ENCODE data around the gene NNMT. TPM values are rescaled to one million over a fixed set of nuclear protein-coding genes. Genes with fewer than 3 reads are reported as not detected.

NNMT gene
- polyA plus RNA-seq, 1 of the 3 experiments (the other 2 are of a cell fraction): 84.6 TPM

DNA sequence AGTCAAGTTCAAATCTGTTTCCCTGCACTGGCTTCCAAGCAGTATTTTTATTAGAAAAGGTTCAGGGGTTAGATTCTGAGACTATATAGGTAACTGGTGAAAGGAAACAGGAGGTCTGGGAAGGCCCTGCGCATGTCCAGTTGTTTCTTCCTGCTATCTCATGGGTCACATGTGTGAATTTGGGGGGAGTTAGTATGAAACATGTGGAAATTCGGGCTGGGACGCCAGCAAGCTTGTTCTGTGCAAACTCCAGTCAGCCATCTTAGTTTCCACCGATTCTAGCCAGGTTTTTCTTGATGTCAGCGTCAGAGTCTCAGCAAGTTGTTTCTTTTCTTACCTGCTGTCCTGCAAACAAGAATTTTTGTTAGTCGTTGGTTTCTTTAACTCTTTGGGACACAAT lies 46.8 kb downstream of the NNMT start:
- no peaks in the 10 kb centered on the region for H3K9me3 ChIP-seq
- ChIA-PET CTCF (no interaction called here), POLR2A (no interaction called here)
- no peaks in the 10 kb centered on the region for H4K20me1 ChIP-seq (ENCODE audit: insufficient read depth)
- H3F3A ChIP-seq (replicated peaks; ENCODE audit: insufficient read depth): no peaks in the 10 kb centered on the region
- WGBS (ENCODE audit: low lambda C conversion rate): 71% methylated on average over 6 of the region's 6 CpGs
- H3K36me3 ChIP-seq (replicated peaks in 1 of 2; ENCODE audit: control insufficient read depth in 1 of 2, insufficient read depth in 2 of 2, low read length in 1 of 2): no peaks in the 10 kb centered on the region
- H3K4me1 ChIP-seq (ENCODE audit: control insufficient read depth in 1 of 2, insufficient read depth in 2 of 2, low read depth in 1 of 2, low read length in 1 of 2): peaks cover 0 to 4% of the 10 kb centered on the region in 2 experiments; a peak in 1 of 4 replicates
- no peak overlapping the region for H3K4me2 ChIP-seq
- no peaks in the 10 kb centered on the region for H3K27me3 ChIP-seq (ENCODE audit: insufficient read depth)
- no peak overlapping the region for H3K27ac ChIP-seq (ENCODE audit: low read depth in 2 of 2, low read length in 1 of 2)
- no peak overlapping the region for H3K9ac ChIP-seq
- H3K4me3 ChIP-seq (ENCODE audit: low read depth in 2 of 2, low read length in 1 of 2): no peak overlapping the region
- no peak for TF ChIP-seq JUND (IDR thresholded peaks at IDR 0.05)
- TF ChIP-seq, protein P1, sequence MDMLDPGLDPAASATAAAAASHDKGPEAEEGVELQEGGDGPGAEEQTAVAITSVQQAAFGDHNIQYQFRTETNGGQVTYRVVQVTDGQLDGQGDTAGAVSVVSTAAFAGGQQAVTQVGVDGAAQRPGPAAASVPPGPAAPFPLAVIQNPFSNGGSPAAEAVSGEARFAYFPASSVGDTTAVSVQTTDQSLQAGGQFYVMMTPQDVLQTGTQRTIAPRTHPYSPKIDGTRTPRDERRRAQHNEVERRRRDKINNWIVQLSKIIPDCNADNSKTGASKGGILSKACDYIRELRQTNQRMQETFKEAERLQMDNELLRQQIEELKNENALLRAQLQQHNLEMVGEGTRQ (IDR thresholded peaks at IDR 0.05; ENCODE audit: borderline replicate concordance, low read depth, low read length): no peak
- no peak for TF ChIP-seq GATA2 (CRISPR knock-in tag; IDR thresholded peaks at IDR 0.05)
- no peak for TF ChIP-seq NFIC (IDR thresholded peaks at IDR 0.05; ENCODE audit: borderline replicate concordance)
- no peak for TF ChIP-seq YY1 (IDR thresholded peaks at IDR 0.05; ENCODE audit: low read depth)
- TF ChIP-seq, protein P2, sequence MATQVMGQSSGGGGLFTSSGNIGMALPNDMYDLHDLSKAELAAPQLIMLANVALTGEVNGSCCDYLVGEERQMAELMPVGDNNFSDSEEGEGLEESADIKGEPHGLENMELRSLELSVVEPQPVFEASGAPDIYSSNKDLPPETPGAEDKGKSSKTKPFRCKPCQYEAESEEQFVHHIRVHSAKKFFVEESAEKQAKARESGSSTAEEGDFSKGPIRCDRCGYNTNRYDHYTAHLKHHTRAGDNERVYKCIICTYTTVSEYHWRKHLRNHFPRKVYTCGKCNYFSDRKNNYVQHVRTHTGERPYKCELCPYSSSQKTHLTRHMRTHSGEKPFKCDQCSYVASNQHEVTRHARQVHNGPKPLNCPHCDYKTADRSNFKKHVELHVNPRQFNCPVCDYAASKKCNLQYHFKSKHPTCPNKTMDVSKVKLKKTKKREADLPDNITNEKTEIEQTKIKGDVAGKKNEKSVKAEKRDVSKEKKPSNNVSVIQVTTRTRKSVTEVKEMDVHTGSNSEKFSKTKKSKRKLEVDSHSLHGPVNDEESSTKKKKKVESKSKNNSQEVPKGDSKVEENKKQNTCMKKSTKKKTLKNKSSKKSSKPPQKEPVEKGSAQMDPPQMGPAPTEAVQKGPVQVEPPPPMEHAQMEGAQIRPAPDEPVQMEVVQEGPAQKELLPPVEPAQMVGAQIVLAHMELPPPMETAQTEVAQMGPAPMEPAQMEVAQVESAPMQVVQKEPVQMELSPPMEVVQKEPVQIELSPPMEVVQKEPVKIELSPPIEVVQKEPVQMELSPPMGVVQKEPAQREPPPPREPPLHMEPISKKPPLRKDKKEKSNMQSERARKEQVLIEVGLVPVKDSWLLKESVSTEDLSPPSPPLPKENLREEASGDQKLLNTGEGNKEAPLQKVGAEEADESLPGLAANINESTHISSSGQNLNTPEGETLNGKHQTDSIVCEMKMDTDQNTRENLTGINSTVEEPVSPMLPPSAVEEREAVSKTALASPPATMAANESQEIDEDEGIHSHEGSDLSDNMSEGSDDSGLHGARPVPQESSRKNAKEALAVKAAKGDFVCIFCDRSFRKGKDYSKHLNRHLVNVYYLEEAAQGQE (IDR thresholded peaks at IDR 0.05; ENCODE audit: low read depth, low read length): no peak
- TF ChIP-seq, protein P3, sequence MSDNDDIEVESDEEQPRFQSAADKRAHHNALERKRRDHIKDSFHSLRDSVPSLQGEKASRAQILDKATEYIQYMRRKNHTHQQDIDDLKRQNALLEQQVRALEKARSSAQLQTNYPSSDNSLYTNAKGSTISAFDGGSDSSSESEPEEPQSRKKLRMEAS (IDR thresholded peaks at IDR 0.05; ENCODE audit: low read depth): no peak
- TF ChIP-seq ELF1 (IDR thresholded peaks at IDR 0.05): no peak
- no peak for TF ChIP-seq GABPA (IDR thresholded peaks at IDR 0.05; ENCODE audit: low read depth)
- no peak for TF ChIP-seq TCF12 (IDR thresholded peaks at IDR 0.05)
- TF ChIP-seq EP300 (IDR thresholded peaks at IDR 0.05; ENCODE audit: borderline replicate concordance in 1 of 2, low read depth in 1 of 2, low read length in 1 of 2): no peak
- TF ChIP-seq, protein P4, sequence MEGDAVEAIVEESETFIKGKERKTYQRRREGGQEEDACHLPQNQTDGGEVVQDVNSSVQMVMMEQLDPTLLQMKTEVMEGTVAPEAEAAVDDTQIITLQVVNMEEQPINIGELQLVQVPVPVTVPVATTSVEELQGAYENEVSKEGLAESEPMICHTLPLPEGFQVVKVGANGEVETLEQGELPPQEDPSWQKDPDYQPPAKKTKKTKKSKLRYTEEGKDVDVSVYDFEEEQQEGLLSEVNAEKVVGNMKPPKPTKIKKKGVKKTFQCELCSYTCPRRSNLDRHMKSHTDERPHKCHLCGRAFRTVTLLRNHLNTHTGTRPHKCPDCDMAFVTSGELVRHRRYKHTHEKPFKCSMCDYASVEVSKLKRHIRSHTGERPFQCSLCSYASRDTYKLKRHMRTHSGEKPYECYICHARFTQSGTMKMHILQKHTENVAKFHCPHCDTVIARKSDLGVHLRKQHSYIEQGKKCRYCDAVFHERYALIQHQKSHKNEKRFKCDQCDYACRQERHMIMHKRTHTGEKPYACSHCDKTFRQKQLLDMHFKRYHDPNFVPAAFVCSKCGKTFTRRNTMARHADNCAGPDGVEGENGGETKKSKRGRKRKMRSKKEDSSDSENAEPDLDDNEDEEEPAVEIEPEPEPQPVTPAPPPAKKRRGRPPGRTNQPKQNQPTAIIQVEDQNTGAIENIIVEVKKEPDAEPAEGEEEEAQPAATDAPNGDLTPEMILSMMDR (IDR thresholded peaks at IDR 0.05): no peak
- TF ChIP-seq, protein P5, sequence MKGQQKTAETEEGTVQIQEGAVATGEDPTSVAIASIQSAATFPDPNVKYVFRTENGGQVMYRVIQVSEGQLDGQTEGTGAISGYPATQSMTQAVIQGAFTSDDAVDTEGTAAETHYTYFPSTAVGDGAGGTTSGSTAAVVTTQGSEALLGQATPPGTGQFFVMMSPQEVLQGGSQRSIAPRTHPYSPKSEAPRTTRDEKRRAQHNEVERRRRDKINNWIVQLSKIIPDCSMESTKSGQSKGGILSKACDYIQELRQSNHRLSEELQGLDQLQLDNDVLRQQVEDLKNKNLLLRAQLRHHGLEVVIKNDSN (IDR thresholded peaks at IDR 0.05; ENCODE audit: borderline replicate concordance, low read depth): no peak
- TF ChIP-seq SIN3A (IDR thresholded peaks at IDR 0.05; ENCODE audit: borderline replicate concordance, low read depth, low read length): no peak
- TF ChIP-seq TEAD4 (IDR thresholded peaks at IDR 0.05; ENCODE audit: borderline replicate concordance, insufficient read depth): no peak
- no peak for TF ChIP-seq FOXM1 (IDR thresholded peaks at IDR 0.05; ENCODE audit: low read depth)
- TF ChIP-seq, protein P6, sequence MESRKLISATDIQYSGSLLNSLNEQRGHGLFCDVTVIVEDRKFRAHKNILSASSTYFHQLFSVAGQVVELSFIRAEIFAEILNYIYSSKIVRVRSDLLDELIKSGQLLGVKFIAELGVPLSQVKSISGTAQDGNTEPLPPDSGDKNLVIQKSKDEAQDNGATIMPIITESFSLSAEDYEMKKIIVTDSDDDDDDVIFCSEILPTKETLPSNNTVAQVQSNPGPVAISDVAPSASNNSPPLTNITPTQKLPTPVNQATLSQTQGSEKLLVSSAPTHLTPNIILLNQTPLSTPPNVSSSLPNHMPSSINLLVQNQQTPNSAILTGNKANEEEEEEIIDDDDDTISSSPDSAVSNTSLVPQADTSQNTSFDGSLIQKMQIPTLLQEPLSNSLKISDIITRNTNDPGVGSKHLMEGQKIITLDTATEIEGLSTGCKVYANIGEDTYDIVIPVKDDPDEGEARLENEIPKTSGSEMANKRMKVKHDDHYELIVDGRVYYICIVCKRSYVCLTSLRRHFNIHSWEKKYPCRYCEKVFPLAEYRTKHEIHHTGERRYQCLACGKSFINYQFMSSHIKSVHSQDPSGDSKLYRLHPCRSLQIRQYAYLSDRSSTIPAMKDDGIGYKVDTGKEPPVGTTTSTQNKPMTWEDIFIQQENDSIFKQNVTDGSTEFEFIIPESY (IDR thresholded peaks at IDR 0.05; ENCODE audit: borderline replicate concordance, low read depth): no peak
- TF ChIP-seq, protein P7, sequence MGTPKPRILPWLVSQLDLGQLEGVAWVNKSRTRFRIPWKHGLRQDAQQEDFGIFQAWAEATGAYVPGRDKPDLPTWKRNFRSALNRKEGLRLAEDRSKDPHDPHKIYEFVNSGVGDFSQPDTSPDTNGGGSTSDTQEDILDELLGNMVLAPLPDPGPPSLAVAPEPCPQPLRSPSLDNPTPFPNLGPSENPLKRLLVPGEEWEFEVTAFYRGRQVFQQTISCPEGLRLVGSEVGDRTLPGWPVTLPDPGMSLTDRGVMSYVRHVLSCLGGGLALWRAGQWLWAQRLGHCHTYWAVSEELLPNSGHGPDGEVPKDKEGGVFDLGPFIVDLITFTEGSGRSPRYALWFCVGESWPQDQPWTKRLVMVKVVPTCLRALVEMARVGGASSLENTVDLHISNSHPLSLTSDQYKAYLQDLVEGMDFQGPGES (IDR thresholded peaks at IDR 0.05; ENCODE audit: low read depth, low read length): no peak
- TF ChIP-seq RAD21 (IDR thresholded peaks at IDR 0.05; ENCODE audit: low read length): no peak
- no peak for TF ChIP-seq FOSL2 (IDR thresholded peaks at IDR 0.05; ENCODE audit: borderline replicate concordance, low read depth)
- H3K79me2 ChIP-seq (ENCODE audit: insufficient read depth): no peaks in the 10 kb centered on the region
- no peaks in the 10 kb centered on the region for H3K9me2 ChIP-seq
- DNase-seq: no peak
- H2AFZ ChIP-seq (ENCODE audit: low read depth): no peak overlapping the region
